ENCODE results near the gene MCAT.

Gene MCAT

GRCh38 chr22:43088627-43088983, 54.6 kb downstream of the MCAT start:
- DNase-seq = no peak

GRCh38 chr22:43085658-43086606, 57.3 kb downstream of the MCAT start:
- DNase-seq = no peak

Measured in DMS153 (cell line).